H1 (cell line): Measurements from ENCODE around the gene ABI3BP. TPM values are rescaled to one million over a fixed set of nuclear protein-coding genes. Genes with fewer than 3 reads are reported as not detected.
A peak's percentile ranks its signal among the peaks of the same experiment; 100 is the strongest.

Experiments used
- CTCF ChIA-PET: fragments of 300-600 bp; sonication (Branson Sonifier 250); formaldehyde crosslinking; loops from one replicate; lab custom pipeline; 2021; ENCODE audit not compliant: partially characterized antibody; lab: Charles Lee
- POLR2A ChIA-PET: fragments of 300-600 bp; sonication (Branson Sonifier 250); formaldehyde crosslinking; loops from one replicate; lab custom pipeline; 2021; ENCODE audit warnings: inconsistent platforms; ENCODE audit not compliant: partially characterized antibody; lab: Charles Lee
- DNase-seq, 2 experiments: peaks; one replicate each; pipeline versions ENCODE4 v3.0.0 to v3.0.0-alpha.2; 2010 to 2022; ENCODE audit warnings: low spot score in 2 of 2, low read depth in 1 of 2, mixed read lengths in 1 of 2
- FAIRE-seq: peaks from 2 replicates; lab custom pipeline; 2011; peaks lifted over from hg19 to GRCh38; lab: Jason Lieb, UNC
- H2AFZ ChIP-seq: 2 replicates; pipeline ENCODE4 v1.8.1; 2012; ENCODE audit warnings: low read length, inconsistent platforms
- H2AK5ac ChIP-seq: 2 replicates; pipeline ENCODE4 v1.6.1; 2013; ENCODE audit warnings: low read depth, low read length
- H2BK120ac ChIP-seq: replicated peaks from 2 replicates; pipeline ENCODE3; 2013; ENCODE audit warnings: low read depth, low read length, inconsistent platforms
- H2BK12ac ChIP-seq: 2 replicates; pipeline ENCODE4 v1.6.1; 2013; ENCODE audit warnings: low read depth, low read length
- H2BK15ac ChIP-seq: 2 replicates; pipeline ENCODE4 v1.6.1; 2013; ENCODE audit warnings: low read length
- H2BK20ac ChIP-seq: 2 replicates; pipeline ENCODE4 v1.6.1; 2013; ENCODE audit warnings: low read length
- H2BK5ac ChIP-seq: 2 replicates; pipeline ENCODE4 v1.6.1; 2013; ENCODE audit warnings: low read depth, low read length
- H3K14ac ChIP-seq: 2 replicates; pipeline ENCODE4 v1.6.1; 2013; ENCODE audit warnings: inconsistent platforms; ENCODE audit not compliant: insufficient read length
- H3K18ac ChIP-seq: 2 replicates; pipeline ENCODE4 v1.6.1; 2013; ENCODE audit warnings: low read length; ENCODE audit errors: extremely low read depth
- H3K23ac ChIP-seq: 2 replicates; pipeline ENCODE4 v1.6.1; 2013; ENCODE audit warnings: inconsistent platforms; ENCODE audit not compliant: insufficient read length
- H3K23me2 ChIP-seq: 2 replicates; pipeline ENCODE4 v1.6.1; 2013; ENCODE audit warnings: low read depth, low read length
- H3K27ac ChIP-seq: 2 replicates; pipeline ENCODE4 v1.6.1; 2011; ENCODE audit warnings: low read depth, low read length, inconsistent platforms
- H3K27me3 ChIP-seq, 4 experiments: replicated peaks in 1 of 4; 1 replicate in 1 of 4; 2 replicates in 3 of 4; pipeline versions ENCODE4 v1.6.1 to v1.8.1; 2011 to 2013; ENCODE audit warnings: low read length in 3 of 4, mild to moderate bottlenecking in 3 of 4, inconsistent platforms in 2 of 4, mixed read lengths in 2 of 4, moderate library complexity in 1 of 4; ENCODE audit not compliant: control insufficient read depth in 3 of 4, insufficient read depth in 3 of 4; ENCODE audit errors: extremely low read depth in 1 of 4
- H3K36me3 ChIP-seq, 4 experiments: 2 replicates each; pipeline versions ENCODE4 v1.6.1 to v1.8.1; 2011 to 2013; ENCODE audit warnings: mild to moderate bottlenecking in 4 of 4, low read length in 3 of 4, moderate library complexity in 2 of 4, control low read depth in 1 of 4, inconsistent platforms in 1 of 4; ENCODE audit not compliant: insufficient read depth in 4 of 4, control insufficient read depth in 2 of 4
- H3K4ac ChIP-seq: replicated peaks from 2 replicates; pipeline ENCODE3; 2013; ENCODE audit warnings: low read length, low read depth, mixed read lengths, inconsistent platforms; ENCODE audit not compliant: insufficient read length
- H3K4me1 ChIP-seq, 4 experiments: replicated peaks in 1 of 4; 1 replicate in 1 of 4; 2 replicates in 3 of 4; pipeline versions ENCODE4 v1.6.1 to v1.8.1; 2011 to 2013; ENCODE audit warnings: low read length in 3 of 4, inconsistent platforms in 2 of 4, mixed read lengths in 1 of 4; ENCODE audit not compliant: insufficient read depth in 4 of 4, control insufficient read depth in 3 of 4
- H3K4me2 ChIP-seq, 2 experiments: 2 replicates each; pipeline versions ENCODE4 v1.6.1 to v1.8.1; 2011 to 2013; ENCODE audit warnings: low read depth in 2 of 2, low read length in 2 of 2, control low read depth in 1 of 2, inconsistent platforms in 1 of 2, mild to moderate bottlenecking in 1 of 2; ENCODE audit not compliant: insufficient read depth in 1 of 2
- H3K4me3 ChIP-seq, 4 experiments: fragments of 200-600, 300-600 bp in 1 of 4; sonication (generic), shearing (Covaris generic), sonication (Bioruptor Twin) in 1 of 4; 2 replicates each; pipeline versions ENCODE4 v1.5.1 to v1.8.1; 2011 to 2016; ENCODE audit warnings: low read length in 4 of 4, low read depth in 3 of 4, control low read depth in 2 of 4, inconsistent platforms in 2 of 4, mild to moderate bottlenecking in 2 of 4, mixed read lengths in 1 of 4, moderate library complexity in 1 of 4; ENCODE audit not compliant: insufficient read depth in 2 of 4; ENCODE audit errors: extremely low read depth in 1 of 4
- H3K56ac ChIP-seq: replicated peaks from 2 replicates; pipeline ENCODE3; 2013; ENCODE audit warnings: low read depth, mild to moderate bottlenecking, mixed read lengths, low read length, inconsistent platforms; ENCODE audit not compliant: insufficient read length
- H3K79me1 ChIP-seq: 2 replicates; pipeline ENCODE4 v1.6.1; 2013; ENCODE audit warnings: low read depth, low read length, control low read depth
- H3K79me2 ChIP-seq, 2 experiments: 2 replicates each; pipeline versions ENCODE4 v1.6.1 to v1.8.1; 2012 to 2013; ENCODE audit warnings: low read length in 2 of 2, mild to moderate bottlenecking in 2 of 2, inconsistent platforms in 1 of 2; ENCODE audit not compliant: insufficient read depth in 2 of 2, control insufficient read depth in 1 of 2
- H3K9ac ChIP-seq, 4 experiments: replicated peaks in 1 of 4; 1 replicate in 1 of 4; 2 replicates in 3 of 4; pipeline versions ENCODE4 v1.6.1 to v1.8.1; 2011 to 2013; ENCODE audit warnings: low read depth in 3 of 4, low read length in 3 of 4, control low read depth in 2 of 4, mild to moderate bottlenecking in 2 of 4, moderate library complexity in 2 of 4, inconsistent platforms in 1 of 4; ENCODE audit errors: extremely low read depth in 1 of 4
- H3K9me3 ChIP-seq, 2 experiments: 2 replicates each; pipeline versions ENCODE4 v1.6.1 to v1.8.1; 2012 to 2013; ENCODE audit warnings: mild to moderate bottlenecking in 2 of 2, moderate library complexity in 2 of 2, control low read depth in 1 of 2, inconsistent platforms in 1 of 2, low read depth in 1 of 2, low read length in 1 of 2, mixed read lengths in 1 of 2; ENCODE audit not compliant: insufficient read depth in 2 of 2
- H4K20me1 ChIP-seq, 2 experiments: replicated peaks in 1 of 2; 2 replicates each; pipeline versions ENCODE3 to v1.8.1; 2011 to 2013; ENCODE audit warnings: inconsistent platforms in 2 of 2, low read length in 2 of 2, mild to moderate bottlenecking in 1 of 2; ENCODE audit not compliant: insufficient read depth in 2 of 2, control insufficient read depth in 1 of 2
- H4K5ac ChIP-seq: 2 replicates; pipeline ENCODE4 v1.6.1; 2013; ENCODE audit warnings: low read length, low read depth, mixed read lengths, inconsistent platforms; ENCODE audit not compliant: insufficient read length
- H4K8ac ChIP-seq: 2 replicates; pipeline ENCODE4 v1.8.0; 2013; ENCODE audit warnings: mild to moderate bottlenecking, moderate library complexity, low read length, inconsistent platforms; ENCODE audit not compliant: insufficient read depth; ENCODE audit errors: extremely low read depth
- H4K91ac ChIP-seq: replicated peaks from 2 replicates; pipeline ENCODE3; 2013; ENCODE audit warnings: low read length, mixed read lengths, inconsistent platforms; ENCODE audit not compliant: insufficient read length
- EGR1 ChIP-seq: IDR thresholded peaks from 2 replicates; pipeline ENCODE4 v1.6.1; 2011; ENCODE audit warnings: low read depth, low read length, borderline replicate concordance
- SIN3A ChIP-seq, 2 experiments: IDR thresholded peaks in 1 of 2; conservative IDR thresholded peaks in 1 of 2; 2 replicates each; pipeline ENCODE4 v1.6.1; 2011 to 2012; ENCODE audit warnings: low read length in 2 of 2, improper control_type of control experiment in 1 of 2, low read depth in 1 of 2, mild to moderate bottlenecking in 1 of 2
- WGBS, 2 experiments: shearing (Covaris generic) in 1 of 2; methylation state at CpG; one replicate each; pipeline versions ENCODE4 v1.1.6 to v1.1.7; 2013 to 2015; ENCODE audit warnings: low lambda C conversion rate in 2 of 2, mixed read lengths in 2 of 2, inconsistent platforms in 1 of 2, low coverage in 1 of 2, missing lambda C conversion rate in 1 of 2; ENCODE audit not compliant: insufficient replicate concordance in 2 of 2, insufficient coverage in 1 of 2, insufficient read length in 1 of 2; ENCODE audit errors: extremely low coverage in 1 of 2, missing lambda C conversion rate in 1 of 2; 5-methylcytosine and 5-hydroxymethylcytosine counted together
- polyA plus RNA-seq, 7 experiments: library from polyadenylated mRNA; depleted of rRNA in 3 of 7; stranded (reverse) in 5 of 7; unstranded in 2 of 7; fragments of >200 nt in 5 of 7; fragments of 200-250 nt in 2 of 7; gene quantifications; 1 replicate in 5 of 7; 2 replicates in 1 of 7; 4 replicates in 1 of 7; pipeline versions ENCODE4 v1.2.1 to v1.2.3, GENCODE V29; 2011 to 2013; ENCODE audit warnings: missing spikeins in 2 of 7, mixed read lengths in 2 of 7
- total RNA-seq: library from RNA; stranded (reverse); fragmentation: NEBNext Ultra II Directional; extraction: Animal tissue kit (Norgen Biotek cat#: 25700); gene quantifications from 2 replicates; pipeline ENCODE4 v1.2.1, GENCODE V29; 2021
- TF ChIP-seq, protein P1 (sequence below), 3 experiments: IDR thresholded peaks; 1 replicate in 2 of 3; 2 replicates in 1 of 3; pipeline versions ENCODE4 v1.5.1 to v1.6.1; 2011; ENCODE audit warnings: low read length in 3 of 3, mild to moderate bottlenecking in 3 of 3, inconsistent platforms in 2 of 3, low read depth in 1 of 3, moderate library complexity in 1 of 3; ENCODE audit not compliant: insufficient read depth in 1 of 3; ENCODE audit errors: control extremely low read depth in 1 of 3

The ABI3BP gene
- total and polyA plus RNA-seq, 2 of the 8 experiments (the other 6 are each of a cell fraction or from before 2014, with no cell fraction given) = 0.08 to 0.32 TPM

GRCh38 chr3:100953103-100953502 lies 40.1 kb downstream of the ABI3BP start:
- H4K20me1 ChIP-seq = no peaks in the 10 kb centered on the region
- no peak overlapping the region for H3K56ac ChIP-seq
- TF ChIP-seq EGR1 (no peak), SIN3A (conservative IDR thresholded peaks at IDR 0.05 in 1 of 2, IDR thresholded peaks at IDR 0.05 in 1 of 2; ENCODE audit: low read depth in 1 of 2, low read length in 2 of 2) (no peak)
- TF ChIP-seq, protein P1, sequence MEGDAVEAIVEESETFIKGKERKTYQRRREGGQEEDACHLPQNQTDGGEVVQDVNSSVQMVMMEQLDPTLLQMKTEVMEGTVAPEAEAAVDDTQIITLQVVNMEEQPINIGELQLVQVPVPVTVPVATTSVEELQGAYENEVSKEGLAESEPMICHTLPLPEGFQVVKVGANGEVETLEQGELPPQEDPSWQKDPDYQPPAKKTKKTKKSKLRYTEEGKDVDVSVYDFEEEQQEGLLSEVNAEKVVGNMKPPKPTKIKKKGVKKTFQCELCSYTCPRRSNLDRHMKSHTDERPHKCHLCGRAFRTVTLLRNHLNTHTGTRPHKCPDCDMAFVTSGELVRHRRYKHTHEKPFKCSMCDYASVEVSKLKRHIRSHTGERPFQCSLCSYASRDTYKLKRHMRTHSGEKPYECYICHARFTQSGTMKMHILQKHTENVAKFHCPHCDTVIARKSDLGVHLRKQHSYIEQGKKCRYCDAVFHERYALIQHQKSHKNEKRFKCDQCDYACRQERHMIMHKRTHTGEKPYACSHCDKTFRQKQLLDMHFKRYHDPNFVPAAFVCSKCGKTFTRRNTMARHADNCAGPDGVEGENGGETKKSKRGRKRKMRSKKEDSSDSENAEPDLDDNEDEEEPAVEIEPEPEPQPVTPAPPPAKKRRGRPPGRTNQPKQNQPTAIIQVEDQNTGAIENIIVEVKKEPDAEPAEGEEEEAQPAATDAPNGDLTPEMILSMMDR (IDR thresholded peaks at IDR 0.05; ENCODE audit: control extremely low read depth in 1 of 3, insufficient read depth in 1 of 3, low read depth in 1 of 3, low read length in 3 of 3) = peak in 1 of 3 experiments; percentile 10; a peak in 1 of 4 replicates
- DNase-seq (no peak), FAIRE-seq (no peak)
- no peak overlapping the region for H4K91ac ChIP-seq
- no peak overlapping the region for H2BK15ac ChIP-seq
- no peak overlapping the region for H3K27ac ChIP-seq
- H2BK120ac ChIP-seq = no peak overlapping the region
- H3K23ac ChIP-seq = no peak overlapping the region
- 0 out of 4 replicates have a peak, but pooled peaks cover 0 to 2% of the 10 kb centered on the region in 2 experiments for H3K9me3 ChIP-seq
- no peak overlapping the region for H3K9ac ChIP-seq
- H3K79me1 ChIP-seq = no peaks in the 10 kb centered on the region
- H2AFZ ChIP-seq = no peak overlapping the region
- no peak overlapping the region for H3K4ac ChIP-seq
- H3K4me1 ChIP-seq = no peaks in the 10 kb centered on the region
- H3K36me3 ChIP-seq = no peaks in the 10 kb centered on the region
- no peaks in the 10 kb centered on the region for H3K79me2 ChIP-seq
- no peaks in the 10 kb centered on the region for H3K27me3 ChIP-seq
- no peak overlapping the region for H2BK20ac ChIP-seq
- no peak overlapping the region for H4K8ac ChIP-seq
- no peak overlapping the region for H2BK5ac ChIP-seq
- H4K5ac ChIP-seq = no peak overlapping the region
- no peak overlapping the region for H3K14ac ChIP-seq
- ChIA-PET CTCF (interaction anchor here (0.8 to 1.0 kb wide), 2 partner anchors 20 to 33 kb away, joined by 3 read pairs; no protein-coding TSS in a partner anchor), POLR2A (interaction anchor here (0.6 kb wide), 1 partner anchor 658 kb away, joined by 5 read pairs; no protein-coding TSS in a partner anchor)
- no peak overlapping the region for H3K4me3 ChIP-seq
- no peak overlapping the region for H2BK12ac ChIP-seq
- no peak overlapping the region for H3K4me2 ChIP-seq
- H2AK5ac ChIP-seq = no peak overlapping the region
- 38 to 80% methylated on average over 1 to 4 of the region's 4 CpGs for WGBS, 2 experiments
- no peaks in the 10 kb centered on the region; the same call in 1 of the 2 replicates for H3K23me2 ChIP-seq
- H3K18ac ChIP-seq = no peak overlapping the region
